ENCODE data around the gene NT5DC1.

The NT5DC1 gene

DNA sequence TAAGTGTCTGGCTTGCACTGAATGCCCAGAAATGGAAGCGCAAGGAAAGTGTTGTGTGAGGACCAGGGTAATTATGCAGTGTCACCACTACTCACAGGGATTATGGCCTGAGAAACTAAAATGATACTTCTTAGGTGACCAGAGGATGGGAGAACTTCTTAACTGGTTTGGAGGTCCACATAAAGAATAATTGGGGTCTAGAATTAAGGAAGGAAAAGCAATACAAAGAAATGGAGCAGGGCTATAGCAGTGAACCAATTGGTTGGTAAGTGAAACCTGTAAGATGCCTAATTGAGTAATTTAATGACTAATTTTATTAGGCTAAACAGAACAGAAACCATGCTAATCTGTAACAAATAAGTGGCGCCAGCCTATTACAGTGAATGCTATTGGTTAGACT, 147.9 kb downstream of the NT5DC1 start:
- no peak for DNase-seq

DNA sequence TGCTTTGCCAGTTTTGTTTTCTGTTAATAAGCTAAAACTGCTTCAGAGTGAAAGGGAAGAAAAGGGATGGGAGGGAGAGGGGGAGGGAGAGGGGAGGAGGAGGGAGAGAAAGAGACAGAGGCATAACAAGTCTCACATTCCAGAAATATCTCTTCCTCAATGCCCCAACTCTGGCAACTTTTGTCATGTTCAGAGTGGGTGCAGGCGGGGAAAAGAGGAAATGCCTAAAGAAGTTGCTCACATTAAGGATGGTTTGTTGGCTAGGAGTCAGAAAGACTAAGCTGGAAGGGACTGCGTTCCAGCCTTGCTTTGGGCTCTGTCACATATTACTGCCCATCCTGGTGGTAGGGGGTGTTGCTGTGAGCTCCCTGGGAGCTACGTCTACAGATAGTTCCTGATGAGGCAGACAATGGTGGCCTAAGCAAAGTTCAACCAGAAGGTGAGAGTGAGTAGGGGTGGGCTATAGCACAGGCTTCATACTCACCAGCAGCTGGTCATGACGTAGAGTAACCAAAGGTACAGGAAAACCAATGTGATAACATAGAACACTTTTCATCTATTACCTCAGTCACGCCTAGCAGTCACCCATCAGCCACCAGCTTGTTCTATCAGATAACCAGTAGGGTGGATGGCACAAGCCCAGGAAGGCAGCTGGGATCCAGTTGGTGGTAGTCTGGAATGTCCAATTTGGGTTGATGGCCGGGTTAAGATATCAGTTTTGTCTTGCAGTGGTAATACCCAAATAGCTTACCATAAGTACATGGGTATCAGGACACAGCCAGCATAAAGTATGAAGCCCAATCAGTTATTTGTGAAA, 151.1 kb downstream of the NT5DC1 start:
- DNase-seq: no peak

DNA sequence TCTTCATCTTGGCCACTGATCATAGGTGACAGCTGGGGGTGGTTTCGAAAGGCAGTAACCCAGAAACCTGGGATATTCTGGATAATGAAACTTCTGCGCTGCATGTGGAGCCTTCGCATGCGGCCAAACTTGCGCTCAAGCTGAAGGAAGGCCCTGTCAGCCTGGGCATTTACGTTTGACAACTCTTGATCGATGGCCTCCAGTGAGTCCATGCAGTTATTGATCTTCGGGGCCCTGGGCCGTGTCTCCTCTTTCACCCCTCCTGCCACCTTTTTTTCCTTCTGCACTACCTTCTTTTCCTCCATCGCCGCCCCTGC, 152.5 kb downstream of the NT5DC1 start:
- no peak for DNase-seq

DNA sequence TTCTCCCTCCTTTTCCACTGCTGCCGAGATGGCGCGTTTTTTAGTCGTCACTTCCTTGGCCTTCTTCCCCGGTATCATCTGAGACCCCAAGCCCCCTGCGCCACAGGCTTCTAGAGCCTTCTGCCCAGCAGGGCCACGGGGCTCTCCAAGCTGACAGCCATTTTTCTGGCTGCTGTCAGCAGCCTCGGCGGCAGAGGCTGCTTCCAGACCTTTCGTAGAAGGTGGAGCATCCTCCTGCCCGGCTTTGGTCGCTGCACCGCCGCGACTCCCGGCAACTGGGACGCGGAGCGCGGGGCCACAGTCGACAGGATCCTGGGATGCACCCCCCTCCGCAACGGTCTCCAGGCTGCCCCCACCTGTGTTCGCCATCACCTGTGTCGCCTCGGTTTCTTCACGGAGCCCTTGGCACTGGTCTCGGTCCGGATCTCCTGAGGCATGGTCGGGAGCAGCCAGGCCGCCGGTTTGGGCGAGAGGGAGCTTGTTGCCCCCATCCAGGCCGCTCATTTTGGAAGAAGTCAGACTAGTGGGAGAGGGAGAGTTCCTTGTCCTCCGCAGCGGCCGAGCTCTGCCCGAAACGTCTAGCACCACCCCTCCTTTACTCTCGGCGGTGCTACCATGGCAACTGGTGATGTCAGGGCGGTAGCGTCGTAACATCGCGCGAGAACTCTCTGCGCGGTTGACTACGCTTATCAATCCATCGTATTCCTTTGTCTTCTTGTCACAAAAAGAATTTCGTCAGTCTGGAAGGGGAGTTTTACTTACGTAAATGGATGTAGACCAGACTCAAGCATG, 153.0 kb downstream of the NT5DC1 start, which contains the start of gene TSPYL4:
Gene TSPYL4 (minus strand): TSS at position 571 of the 792 bp plus-strand sequence. CDS start 67 bp downstream, at position 504.
- peak; percentile 82 to 89 for DNase-seq

DNA sequence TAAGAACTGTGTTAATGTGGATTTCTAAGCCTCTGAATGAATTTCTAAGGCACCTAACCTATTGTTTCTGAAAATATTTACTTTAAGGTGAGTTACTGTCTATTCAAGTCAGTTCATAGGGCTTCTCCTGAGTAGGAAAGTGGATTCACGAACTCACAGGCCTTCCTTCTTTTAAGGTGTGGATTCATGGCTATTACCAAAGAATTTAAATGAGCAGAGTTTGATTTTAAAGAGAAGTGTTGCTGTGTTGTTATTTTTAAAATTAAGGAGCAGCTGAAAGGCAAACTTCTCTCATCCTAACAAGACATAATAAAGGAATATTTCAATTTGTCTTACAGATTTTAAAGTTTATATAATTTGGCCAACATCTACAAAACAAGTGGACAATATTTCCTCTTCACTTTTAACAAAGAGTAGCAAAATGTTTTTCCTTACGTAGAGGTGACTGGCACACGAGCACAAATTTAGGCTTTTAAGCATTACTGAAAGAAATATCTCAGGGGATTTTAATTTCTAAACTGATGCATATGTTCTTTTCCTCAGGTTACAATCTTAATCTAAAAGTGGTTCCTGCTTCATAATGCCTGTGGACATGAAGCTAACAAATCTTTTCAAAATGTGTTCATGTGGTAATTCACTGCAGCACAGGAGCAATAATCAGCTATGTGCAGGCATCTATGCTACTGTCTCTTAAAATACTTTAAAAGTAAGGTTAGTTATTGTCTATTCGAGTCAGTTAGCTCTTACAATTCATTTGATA, 153.8 kb downstream of the NT5DC1 start:
- DNase-seq: no peak

DNA sequence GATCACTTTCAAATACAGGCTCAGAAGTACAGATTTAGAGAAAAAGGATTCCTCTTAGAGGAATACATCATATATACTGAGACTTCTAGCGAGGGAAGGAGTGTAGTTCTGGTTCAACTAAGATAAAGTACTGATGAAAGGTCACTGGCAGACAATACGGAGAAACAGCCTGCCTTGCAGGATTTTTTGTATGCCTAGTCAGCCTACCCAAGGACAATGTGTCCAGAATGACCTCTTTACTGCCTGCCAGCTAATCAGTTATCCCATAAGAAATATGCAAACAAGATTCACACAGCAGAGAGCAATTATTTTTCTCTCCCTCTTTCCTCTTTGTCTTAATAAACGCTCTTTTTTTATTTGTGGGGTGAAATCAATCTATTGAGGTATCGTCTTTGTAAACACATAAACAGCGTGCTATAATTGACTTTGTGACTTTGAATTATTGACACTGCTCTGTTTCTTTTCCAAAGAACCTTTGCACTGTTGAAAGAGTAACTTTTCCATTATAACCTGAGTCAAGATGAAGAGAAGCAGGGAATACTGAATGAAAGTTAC, 154.7 kb downstream of the NT5DC1 start:
- no peak for DNase-seq

DNA sequence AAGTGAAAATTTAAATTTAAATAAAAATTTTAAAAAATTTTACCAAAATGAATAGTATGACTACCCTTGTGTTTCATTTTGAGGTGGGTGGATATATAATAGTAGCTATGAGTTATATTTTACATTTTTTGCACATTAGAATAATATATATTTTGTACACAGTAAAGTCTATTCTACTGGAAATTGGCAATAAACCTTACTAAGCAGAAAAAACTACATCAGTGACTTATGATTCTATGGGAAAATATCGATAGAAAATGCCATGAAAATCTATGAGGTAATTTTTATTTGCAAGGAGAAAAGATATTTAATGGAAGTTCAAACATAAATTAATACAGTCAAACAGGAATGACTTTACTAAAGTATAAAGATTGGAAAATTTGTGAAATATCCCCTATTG, 156.0 kb downstream of the NT5DC1 start:
- DNase-seq: no peak

DNA sequence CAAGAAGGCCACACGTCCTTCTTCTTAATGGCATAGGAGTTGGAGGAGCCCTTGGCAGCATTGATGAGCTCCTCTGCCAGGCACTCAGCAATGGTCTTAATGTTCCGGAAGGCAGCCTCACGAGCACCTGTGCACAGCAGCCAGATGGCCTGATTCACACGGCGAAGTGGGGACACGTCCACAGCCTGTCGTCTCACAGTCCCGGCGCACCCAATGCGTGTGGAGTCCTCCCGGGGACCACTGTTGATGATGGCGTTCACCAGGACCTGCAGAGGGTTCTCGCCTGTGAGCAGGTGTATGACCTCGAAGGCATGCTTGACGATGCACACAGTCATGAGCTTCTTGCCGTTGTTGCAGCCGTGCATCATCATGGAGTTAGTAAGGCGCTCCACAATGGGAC, 157.9 kb downstream of the NT5DC1 start:
- DNase-seq: no peak

DNA sequence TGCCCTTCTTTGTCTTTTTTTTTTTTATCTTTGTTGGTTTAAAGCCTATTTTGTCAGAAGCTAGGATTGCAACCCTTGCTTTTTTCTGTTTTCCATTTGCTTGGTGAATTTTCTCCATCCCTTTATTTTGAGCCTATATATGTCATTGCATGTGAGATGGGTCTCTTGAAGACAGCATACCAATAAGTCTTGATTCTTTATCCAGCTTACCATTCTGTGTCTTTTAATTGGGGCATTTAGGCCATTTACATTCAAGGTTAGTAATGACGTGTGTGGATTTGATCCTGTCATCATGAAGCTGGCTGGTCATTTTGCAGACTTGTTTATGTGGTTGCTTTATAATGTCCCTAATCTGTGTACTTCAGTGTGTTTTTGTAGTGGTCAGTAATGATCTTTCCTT, 162.7 kb downstream of the NT5DC1 start:
- DNase-seq: no peak

DNA sequence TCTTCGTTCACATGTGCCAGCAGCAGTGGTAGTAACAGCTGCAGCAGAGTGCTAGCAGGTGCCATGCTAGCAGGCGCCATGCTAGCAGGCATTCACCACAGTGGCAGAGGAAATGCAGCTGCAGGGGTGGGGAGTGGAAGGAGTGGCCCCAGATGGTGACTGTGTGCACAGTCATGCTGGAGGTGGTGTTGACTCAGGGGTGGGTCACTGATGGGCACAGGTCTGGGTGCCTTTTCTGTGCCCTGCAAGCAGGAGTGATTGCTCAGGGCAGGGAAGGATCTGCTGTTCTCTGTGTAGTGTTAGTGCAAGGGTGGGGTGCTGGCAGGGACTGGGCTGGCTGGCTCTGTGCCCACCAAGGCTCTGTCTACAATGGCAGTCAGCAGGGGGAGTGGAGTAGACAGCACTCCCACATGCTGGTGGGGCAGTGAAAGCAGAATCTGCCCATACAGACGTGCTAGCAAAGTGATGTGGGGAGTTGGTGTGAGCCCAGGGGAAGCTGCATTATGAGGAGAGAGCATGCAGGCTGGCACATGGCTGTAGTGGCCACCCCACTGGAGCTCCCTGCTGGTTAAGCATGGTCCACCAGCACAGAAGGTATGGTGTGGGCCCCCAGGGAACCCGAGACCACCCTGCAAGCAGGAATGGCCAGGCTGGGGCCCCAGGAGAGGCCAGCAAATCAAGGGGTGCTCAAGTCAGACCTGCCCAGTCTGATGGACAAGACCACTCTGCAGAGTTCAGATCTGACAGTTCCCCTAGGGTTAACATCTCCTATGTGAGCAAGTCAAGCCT, 164.6 kb downstream of the NT5DC1 start:
- DNase-seq: no peak

DNA sequence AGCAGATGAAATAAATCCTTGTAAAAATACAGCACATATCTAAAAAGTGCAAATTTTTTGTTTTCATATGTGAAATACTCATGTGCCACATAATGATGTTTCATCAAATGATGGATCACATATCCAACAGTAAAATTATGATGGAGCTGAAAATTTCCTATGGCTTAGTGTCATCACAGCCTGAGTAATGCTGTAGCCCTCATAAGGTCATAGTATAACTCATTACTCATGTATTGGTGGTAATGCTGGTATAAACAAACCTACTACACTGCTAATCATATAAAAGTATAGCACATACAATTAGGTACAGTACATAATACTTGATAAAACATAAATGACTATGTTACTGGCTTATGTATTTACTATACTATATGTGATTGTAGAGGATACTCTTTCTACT, 166.2 kb downstream of the NT5DC1 start:
- DNase-seq: no peak

DNA sequence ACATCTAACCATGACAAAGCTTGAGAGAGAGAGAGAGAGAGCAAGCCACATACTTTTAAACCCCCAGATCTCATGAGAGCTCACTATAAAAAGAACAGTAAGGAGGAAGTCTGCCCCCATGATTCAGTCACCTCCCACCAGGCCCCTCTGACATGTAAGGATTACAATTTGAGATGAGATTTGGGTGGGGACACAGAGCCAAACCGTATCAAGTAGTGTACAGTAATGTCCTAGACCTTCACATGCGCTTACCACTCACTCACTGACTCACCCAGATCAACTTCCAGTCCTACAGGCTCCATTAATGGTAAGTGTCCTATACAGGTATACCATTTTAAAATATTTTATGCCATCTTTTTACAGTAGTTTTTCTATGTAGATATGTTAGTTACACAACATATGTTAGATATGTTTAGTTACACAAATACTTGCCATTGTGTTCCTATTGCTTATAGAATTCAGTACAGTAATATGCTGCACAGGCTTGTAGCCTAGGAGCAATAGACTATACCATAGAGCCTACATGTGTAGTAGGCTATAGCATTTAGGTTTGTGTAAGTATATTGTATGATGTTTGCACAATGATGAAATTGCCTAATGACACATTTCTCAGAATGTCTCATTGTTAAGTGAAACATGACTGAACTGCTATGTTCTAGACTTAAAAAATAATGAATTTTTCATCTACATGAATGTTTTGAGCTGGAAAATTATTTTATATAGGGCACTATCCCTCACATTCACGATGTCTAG, 167.4 kb downstream of the NT5DC1 start:
- no peak for DNase-seq

DNA sequence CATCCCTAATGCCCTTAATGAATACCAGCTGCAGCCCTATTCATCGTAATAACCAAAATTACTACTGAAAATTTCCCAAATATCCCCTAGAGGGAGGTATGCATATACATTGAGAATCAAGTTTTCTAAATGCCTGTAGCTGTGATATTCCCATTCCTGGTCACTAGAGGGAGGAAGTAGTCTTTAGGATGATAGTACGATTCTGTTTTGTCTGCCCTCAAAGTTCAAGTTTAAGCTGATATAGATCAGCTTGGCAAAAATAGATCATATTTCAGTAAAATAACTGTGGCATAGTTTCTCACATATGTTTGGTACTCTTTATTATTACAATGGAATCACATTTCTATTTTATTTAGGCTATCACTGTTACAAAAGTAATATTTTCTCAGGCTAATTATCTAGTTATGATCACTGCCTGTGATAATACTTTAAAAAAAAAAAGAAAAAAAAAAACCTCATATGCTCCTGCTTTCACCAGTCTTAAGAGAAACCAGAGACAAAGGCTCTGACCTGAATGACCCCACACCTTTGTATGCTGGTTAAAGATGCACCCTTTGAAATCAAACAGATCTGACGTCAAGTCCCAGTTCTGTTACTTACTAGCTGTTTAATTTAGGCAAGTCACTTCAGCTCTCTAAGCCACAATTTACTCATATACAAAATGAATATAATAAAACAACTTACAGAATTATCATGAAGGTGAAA, 168.1 kb downstream of the NT5DC1 start:
- no peak for DNase-seq

DNA sequence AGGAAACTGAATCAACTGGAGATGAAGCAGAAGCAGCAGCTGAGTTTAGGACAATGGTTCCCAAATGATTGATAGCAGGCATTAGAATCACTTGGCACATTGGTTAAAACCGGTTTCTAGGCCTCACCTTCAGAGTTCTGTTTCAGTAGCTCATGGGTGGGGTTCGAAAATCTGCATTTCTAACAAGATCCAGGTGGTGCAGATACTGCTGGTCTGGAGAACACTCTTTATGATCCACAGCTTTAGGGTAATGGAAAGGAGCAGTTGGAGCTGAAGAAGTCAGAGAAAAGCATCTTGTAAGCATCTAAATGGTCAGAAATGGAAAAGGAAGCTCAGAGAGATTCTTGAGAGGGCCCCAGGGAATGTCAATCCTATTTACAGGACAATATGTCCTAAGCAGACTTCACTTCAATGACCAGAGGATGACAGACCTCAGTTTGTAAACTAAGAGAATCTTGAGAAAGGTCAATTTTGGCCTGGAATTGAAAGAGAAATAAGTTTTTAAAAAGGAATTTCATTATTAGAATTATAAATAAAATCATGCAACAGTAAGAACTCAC, 170.6 kb downstream of the NT5DC1 start:
- no peak for DNase-seq

DNA sequence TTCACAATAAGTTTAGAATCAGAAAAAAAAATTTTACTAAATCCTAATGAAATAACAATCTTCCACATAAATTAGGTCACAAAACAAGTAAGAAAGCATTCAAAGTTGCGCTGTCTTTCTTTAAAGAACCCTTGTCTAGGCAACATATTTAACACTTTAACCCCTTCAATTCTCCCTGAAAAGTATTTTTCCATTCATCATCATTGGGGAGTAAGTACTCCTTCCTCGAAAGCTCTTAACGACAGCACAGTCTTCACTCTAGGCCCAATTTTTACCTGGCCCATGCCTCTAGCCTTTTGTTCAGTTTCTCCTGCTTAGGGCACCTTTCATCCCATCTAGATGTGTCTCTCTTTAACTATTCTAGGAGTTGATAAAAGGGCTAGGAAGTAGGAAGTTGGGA, 176.5 kb downstream of the NT5DC1 start:
- no peak for DNase-seq

DNA sequence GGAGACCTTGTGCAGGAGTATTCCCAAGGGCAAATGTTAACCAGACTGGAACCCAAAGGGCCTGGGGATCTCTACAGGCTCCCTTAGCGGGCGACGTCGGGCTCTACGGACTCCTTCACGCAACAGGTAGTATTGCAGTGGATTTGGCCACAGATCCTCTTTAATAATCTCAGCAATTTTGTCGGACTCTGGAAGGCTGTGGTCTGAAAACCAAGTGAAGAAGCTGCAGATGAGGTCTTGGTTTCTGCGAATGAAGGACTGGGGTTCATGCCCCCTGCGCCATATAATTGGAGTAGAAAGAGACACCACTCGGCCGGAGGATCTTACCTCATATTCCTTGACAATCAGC, 177.8 kb downstream of the NT5DC1 start:
- DNase-seq: no peak

DNA sequence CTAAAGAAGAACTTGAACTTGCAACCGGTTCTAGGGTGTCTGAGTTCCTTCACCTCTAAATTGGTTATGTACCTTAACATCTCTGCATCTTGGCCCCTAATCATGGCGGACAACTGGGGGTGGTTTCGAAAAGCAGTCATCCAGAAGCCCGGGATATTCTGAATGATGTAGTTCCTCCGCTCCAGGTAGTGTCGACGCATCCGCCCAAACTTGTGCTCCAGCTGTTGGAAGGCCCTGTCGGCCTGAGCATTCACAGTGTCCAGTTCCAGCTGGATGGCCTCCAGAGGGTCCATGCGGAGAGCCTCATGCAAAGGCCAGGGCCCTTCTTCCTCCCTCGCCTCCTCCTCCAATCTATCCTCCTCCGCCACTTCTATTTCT, 178.2 kb downstream of the NT5DC1 start:
- no peak for DNase-seq

DNA sequence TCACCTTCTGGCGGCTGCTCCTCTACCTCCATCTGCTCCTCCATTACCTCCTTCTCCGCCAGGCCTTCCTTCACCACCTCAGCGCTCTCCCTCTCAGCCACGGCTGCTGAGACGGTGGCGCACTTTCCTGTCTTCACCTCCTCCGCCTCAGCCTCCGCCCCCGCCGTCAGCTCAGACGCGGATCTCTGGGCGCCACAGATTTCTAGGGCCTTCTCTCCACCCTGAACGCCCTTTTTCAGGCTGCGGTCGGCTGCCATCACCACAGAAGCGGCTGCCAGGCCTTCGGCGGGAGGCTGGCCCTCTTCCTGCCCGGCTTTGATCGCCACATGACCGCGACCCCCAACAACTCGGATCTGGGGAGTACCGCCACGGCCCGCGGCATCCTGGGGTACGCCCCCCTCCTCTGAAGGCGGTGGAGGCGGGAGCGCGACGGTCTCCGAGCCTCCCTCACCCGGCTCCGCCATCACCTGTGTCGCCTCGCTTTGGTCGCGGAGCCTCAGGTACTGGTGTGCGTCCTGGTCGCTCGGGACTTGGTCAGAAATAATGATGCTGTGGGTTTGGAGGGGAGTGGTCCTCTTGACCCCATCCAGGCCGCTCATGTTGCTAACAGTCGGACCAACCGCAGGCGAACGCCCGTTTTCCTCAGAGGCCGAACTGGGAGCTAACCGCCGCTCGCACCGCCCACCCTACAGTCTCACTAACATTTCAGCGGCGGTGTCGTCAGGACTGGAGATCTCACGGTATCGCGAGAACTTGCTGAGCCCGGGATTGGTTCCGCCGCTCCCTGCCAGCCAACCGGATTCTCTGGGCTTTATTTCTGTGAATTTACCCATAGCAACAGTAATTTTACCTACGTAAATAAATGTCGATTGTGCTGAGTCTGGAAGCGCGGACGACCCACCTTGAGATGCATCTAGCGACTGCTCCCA, 178.8 kb downstream of the NT5DC1 start, which contains the start of gene TSPYL1:
Gene TSPYL1 (minus strand): TSS at position 699 of the 929 bp plus-strand sequence. CDS start 100 bp downstream, at position 599.
- DNase-seq: peak; percentile 78 to 87

DNA sequence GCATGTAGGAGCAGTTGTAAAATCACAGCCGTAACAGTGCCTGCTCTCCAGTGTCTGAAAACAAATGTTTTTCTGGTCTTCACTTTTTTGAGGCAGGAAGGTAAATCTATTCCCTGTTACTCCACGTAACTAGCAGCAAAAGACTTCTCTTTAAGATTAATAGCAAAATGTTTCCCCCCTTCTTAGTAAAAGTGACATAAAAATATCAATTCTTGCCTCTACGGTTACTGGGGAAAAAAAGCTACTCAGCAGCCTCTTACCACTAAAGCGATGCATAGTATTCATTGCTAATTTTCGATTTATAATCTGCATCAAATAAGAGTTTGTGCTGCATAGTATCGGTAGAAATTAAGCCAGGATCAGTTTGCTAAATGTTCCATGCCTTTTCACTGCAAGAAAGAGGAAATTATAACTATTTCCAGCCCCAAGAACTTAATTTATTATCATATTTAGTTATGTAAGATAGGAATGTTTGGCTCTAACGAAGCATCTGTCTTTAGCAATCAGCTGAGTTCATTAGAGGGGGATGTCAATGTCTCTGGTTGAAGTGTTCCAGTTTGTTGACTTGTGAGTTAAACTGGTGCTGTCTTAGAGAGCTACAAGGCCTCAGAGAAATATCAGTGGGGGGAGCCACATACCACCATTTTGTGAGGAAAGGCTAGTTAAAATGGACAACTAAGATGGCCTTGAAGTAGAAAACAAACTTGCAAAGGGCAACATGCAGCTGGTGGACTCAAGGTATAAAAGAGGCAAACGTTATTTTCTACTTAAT, 179.7 kb downstream of the NT5DC1 start:
- DNase-seq: no peak

Data from NCI-H187 (cell line).